Astrocyte of the cerebellum (primary cell): ENCODE measurements around the gene RPS6KA4.

ENCODE experiments used
- DNase-seq: peaks from one replicate; pipeline ENCODE4 v3.0.0-alpha.2; 2011; ENCODE audit warnings: low read depth
- H3K4me3 ChIP-seq: 2 replicates; pipeline ENCODE4 v1.5.1; 2011; ENCODE audit warnings: mild to moderate bottlenecking, low read depth, low read length, moderate library complexity
- in situ Hi-C: cut with HindIII; loops from 2 replicates; pipeline ENCODE4 v1.10.0; 2017; ENCODE audit warnings: low sequenced_read_pairs
- TF ChIP-seq, protein P1 (sequence below): IDR thresholded peaks from 2 replicates; pipeline ENCODE4 v1.5.1; 2012; ENCODE audit warnings: low read length, low read depth, moderate library complexity, mild to moderate bottlenecking; ENCODE audit errors: missing control alignments

Gene RPS6KA4

DNA sequence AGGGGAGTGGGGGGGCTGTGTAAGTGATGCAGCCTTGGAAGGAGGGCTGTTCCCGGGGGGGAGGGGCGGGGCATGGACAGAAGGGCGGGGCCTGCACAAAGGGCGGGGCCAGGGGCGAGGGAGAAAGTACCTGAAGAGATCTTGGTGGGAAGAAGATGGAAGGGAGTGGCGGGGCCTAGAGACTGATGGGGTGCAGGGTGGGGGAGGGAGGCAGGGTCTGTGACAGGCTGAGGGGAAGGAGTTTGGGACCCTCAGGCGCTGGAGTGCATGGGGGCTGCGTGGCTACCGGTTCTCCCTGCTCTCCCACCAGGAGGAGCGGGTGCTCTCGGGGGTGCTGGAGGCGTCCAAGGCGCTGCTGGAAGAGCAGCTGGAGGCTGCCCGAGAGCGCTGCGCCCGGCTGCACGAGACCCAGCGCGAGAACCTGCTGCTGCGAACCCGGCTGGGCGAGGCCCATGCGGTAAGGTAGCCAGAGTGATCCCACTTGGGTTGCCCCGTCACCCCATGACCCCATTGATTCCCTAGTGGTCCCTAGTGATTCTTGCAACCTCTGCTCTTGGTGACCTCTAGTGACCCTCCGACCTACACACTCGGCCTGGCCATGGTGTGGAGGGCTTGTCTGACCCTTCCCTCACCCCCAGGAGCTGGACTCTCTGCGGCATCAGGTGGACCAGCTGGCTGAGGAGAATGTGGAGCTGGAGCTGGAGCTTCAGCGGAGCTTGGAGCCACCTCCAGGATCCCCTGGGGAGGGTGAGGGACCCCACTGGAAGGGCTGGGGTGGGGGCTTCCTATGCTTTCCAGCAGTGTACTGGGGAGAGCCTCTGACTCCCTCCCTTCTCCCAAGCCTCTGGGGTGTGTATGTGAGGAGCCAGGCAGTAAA is 15.9 kb upstream of the RPS6KA4 start:
- H3K4me3 ChIP-seq = no peak overlapping the region
- in situ Hi-C loops = no loop called here
- TF ChIP-seq, protein P1, sequence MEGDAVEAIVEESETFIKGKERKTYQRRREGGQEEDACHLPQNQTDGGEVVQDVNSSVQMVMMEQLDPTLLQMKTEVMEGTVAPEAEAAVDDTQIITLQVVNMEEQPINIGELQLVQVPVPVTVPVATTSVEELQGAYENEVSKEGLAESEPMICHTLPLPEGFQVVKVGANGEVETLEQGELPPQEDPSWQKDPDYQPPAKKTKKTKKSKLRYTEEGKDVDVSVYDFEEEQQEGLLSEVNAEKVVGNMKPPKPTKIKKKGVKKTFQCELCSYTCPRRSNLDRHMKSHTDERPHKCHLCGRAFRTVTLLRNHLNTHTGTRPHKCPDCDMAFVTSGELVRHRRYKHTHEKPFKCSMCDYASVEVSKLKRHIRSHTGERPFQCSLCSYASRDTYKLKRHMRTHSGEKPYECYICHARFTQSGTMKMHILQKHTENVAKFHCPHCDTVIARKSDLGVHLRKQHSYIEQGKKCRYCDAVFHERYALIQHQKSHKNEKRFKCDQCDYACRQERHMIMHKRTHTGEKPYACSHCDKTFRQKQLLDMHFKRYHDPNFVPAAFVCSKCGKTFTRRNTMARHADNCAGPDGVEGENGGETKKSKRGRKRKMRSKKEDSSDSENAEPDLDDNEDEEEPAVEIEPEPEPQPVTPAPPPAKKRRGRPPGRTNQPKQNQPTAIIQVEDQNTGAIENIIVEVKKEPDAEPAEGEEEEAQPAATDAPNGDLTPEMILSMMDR = no peak
- no peak for DNase-seq

DNA sequence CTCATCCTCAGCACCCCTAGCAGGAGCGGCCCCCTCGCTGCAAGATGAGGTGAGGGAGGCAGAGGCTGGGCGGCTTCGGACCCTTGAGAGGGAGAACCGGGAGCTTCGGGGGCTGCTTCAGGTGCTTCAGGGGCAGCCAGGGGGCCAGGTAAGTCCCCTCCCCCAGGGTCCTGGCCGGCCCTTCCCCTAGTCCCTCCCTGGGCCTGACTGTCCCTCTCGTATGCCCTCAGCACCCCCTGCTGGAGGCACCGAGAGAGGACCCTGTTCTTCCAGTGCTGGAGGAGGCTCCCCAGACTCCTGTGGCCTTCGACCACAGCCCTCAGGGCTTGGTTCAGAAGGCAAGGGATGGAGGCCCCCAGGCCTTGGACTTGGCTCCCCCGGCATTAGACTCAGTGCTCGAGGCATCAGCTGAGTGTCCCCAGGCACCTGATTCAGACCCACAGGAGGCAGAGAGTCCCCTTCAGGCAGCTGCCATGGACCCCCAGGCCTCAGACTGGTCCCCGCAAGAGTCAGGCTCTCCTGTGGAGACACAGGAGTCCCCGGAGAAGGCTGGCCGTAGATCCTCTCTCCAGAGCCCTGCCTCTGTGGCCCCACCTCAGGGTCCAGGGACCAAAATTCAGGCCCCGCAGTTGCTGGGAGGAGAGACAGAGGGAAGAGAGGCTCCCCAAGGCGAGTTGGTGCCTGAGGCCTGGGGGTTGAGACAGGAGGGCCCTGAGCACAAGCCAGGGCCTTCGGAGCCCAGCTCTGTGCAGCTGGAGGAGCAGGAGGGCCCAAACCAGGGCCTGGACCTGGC is 15.0 kb upstream of the RPS6KA4 start:
- TF ChIP-seq, protein P1 = no peak
- DNase-seq = no peak
- in situ Hi-C loops = no loop called here
- no peak overlapping the region for H3K4me3 ChIP-seq

DNA sequence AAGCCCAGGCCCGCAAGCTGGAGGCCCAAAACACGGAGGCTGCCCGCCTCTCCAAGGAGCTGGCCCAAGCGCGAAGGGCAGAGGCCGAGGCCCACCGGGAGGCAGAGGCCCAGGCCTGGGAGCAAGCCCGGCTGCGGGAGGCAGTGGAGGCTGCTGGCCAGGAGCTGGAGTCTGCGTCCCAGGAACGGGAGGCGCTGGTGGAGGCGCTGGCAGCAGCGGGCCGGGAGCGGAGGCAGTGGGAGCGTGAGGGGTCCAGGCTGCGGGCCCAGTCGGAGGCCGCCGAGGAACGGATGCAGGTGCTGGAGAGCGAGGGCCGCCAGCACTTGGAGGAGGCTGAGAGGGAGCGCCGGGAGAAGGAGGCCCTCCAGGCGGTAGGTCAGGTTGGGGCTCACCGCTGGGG is 14.2 kb upstream of the RPS6KA4 start:
- in situ Hi-C loops = no loop called here
- no peak for DNase-seq
- H3K4me3 ChIP-seq = no peak overlapping the region
- TF ChIP-seq, protein P1 = no peak

DNA sequence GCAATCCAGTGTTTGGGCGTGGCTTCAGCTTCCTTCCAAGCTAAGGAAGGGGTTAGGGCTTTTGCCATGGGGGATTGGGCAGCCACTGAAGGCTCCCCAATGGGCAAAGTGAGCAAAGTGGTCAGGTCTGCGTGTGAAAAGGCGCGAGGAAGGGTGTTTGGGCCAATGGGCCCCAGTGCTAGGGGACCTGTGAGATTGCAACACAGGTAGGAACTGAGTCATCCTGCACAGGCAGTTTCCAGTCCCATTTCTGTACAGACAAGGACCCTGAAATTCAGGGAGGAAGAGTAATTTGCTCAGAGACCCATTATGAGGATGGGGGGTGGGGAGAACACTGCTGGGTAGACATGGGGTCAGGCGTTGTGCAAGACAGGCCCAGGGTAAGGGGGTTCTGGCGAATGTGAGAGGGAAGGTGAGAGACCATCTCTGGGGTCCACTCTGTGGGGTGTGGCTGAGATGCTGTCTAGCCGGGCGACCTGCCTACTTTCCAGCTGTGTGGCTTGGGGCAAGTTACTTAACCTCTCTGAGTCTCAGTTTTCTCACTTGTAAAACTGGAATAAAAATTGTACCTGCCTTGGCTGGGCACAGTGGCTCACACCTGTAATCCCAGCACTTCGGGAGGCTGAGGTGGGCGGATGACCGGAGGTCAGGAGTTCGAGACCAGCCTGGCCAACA is 11.6 kb upstream of the RPS6KA4 start:
- DNase-seq = no peak
- TF ChIP-seq, protein P1 = no peak
- H3K4me3 ChIP-seq = no peak overlapping the region
- in situ Hi-C loops = no loop called here

DNA sequence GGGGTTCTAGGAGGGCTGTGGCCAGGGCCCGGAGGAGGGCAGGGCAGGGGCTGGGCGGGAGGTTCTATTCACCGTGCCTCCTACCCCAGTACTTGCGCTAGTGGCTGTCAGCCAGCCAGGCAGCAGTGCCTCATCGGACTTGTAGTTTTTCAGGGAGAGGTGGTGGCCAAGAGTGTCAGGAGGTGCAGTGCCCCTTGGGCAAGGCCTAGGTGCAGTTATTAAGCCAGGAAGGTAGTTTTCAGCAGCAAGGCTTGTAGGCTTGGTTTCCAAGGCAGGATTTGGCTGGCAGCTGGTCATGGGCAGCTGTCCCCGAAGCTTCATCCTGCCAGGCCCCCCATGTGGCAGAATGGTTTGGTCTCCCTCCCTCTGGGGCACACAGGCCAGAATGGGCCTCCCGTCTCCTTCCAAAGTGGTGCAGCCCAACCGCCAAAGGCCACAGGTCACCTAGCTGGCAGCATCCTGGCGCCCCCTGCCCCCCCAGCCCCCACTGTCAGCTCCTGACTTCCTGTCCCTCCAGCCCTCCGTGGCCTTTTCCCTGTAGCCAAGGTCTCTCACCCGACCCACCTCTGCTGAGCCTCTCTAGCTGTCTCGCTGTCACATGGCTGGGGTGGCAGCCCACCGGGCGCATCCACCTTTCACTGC is 10.5 kb upstream of the RPS6KA4 start:
- no peak overlapping the region for H3K4me3 ChIP-seq
- DNase-seq = peak; percentile 43
- TF ChIP-seq, protein P1 = no peak
- in situ Hi-C loops = no loop called here

DNA sequence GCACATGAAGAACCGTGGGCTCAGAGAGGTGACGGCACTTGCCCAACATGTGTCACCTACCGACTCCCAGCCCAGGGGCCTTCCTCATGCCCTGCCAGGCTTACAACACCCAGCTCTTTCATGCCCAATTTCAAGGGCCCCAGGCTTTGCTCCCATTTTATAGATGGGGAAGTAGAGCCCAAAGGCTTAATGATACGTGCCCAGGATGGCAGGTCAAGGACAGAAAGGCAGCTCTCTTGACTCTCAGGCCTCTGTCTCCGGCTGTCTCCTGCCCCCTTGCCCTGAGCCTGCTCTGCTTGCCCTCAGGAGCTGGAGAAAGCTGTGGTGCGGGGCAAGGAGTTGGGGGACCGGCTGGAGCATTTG is 10.0 kb upstream of the RPS6KA4 start:
- TF ChIP-seq, protein P1 = no peak
- DNase-seq = no peak
- H3K4me3 ChIP-seq = no peak overlapping the region
- in situ Hi-C loops = no loop called here
